Mesenchymal stem cell (in vitro differentiated cells and primary cell): ENCODE results near the gene ABCG1.

Experiments
- DNase-seq: peaks from one replicate; pipeline ENCODE4 v3.0.0-alpha.2; 2013
- H2AFZ ChIP-seq: one replicate; pipeline ENCODE4 v1.6.1; 2013; ENCODE audit warnings: low read depth, mild to moderate bottlenecking, control low read depth, inconsistent platforms, low read length, moderate library complexity
- H2AK5ac ChIP-seq: 2 replicates; pipeline ENCODE4 v1.6.1; 2013; ENCODE audit warnings: low read length, moderate library complexity, mild to moderate bottlenecking, inconsistent platforms; ENCODE audit not compliant: severe bottlenecking
- H2BK120ac ChIP-seq: one replicate; pipeline ENCODE4 v1.6.1; 2013; ENCODE audit warnings: low read depth, mild to moderate bottlenecking, inconsistent platforms, low read length, moderate library complexity
- H2BK12ac ChIP-seq, 2 experiments: one replicate each; pipeline ENCODE4 v1.6.1; 2013; ENCODE audit warnings: inconsistent platforms in 2 of 2, low read length in 2 of 2, mild to moderate bottlenecking in 2 of 2, moderate library complexity in 2 of 2, control low read depth in 1 of 2
- H2BK15ac ChIP-seq: one replicate; pipeline ENCODE4 v1.6.1; 2013; ENCODE audit warnings: mild to moderate bottlenecking, low read depth, inconsistent platforms; ENCODE audit not compliant: poor library complexity, severe bottlenecking
- H2BK5ac ChIP-seq: 2 replicates; pipeline ENCODE4 v1.6.1; 2013; ENCODE audit warnings: low read depth, mild to moderate bottlenecking, low read length, control low read depth, inconsistent platforms; ENCODE audit not compliant: poor library complexity, severe bottlenecking
- H3K14ac ChIP-seq, 2 experiments: one replicate each; pipeline ENCODE4 v1.6.1; 2013; ENCODE audit warnings: inconsistent platforms in 2 of 2, low read length in 2 of 2, control low read depth in 1 of 2, mild to moderate bottlenecking in 1 of 2, moderate library complexity in 1 of 2
- H3K18ac ChIP-seq, 2 experiments: one replicate each; pipeline ENCODE4 v1.6.1; 2013; ENCODE audit warnings: inconsistent platforms in 2 of 2, low read length in 2 of 2, control low read depth in 1 of 2, low read depth in 1 of 2, mild to moderate bottlenecking in 1 of 2
- H3K23ac ChIP-seq, 2 experiments: one replicate each; pipeline ENCODE4 v1.6.1; 2013; ENCODE audit warnings: inconsistent platforms in 2 of 2, low read length in 2 of 2, mild to moderate bottlenecking in 2 of 2, moderate library complexity in 2 of 2, control low read depth in 1 of 2
- H3K27ac ChIP-seq: 2 replicates; pipeline ENCODE4 v1.5.1; 2013; ENCODE audit warnings: mild to moderate bottlenecking, moderate library complexity, low read length, control low read depth, inconsistent platforms; ENCODE audit not compliant: poor library complexity, severe bottlenecking
- H3K27me3 ChIP-seq, 2 experiments: 2 replicates each; pipeline versions ENCODE4 v1.6.1 to v1.7.0; 2013; ENCODE audit warnings: low read length in 2 of 2, mild to moderate bottlenecking in 2 of 2, moderate library complexity in 2 of 2, control low read depth in 1 of 2, inconsistent platforms in 1 of 2; ENCODE audit not compliant: control insufficient read depth in 1 of 2, insufficient read depth in 1 of 2
- H3K36me3 ChIP-seq, 2 experiments: 2 replicates each; pipeline versions ENCODE4 v1.6.1 to v1.7.0; 2013; ENCODE audit warnings: low read length in 2 of 2, control low read depth in 1 of 2, inconsistent platforms in 1 of 2, low read depth in 1 of 2, mild to moderate bottlenecking in 1 of 2; ENCODE audit not compliant: insufficient read depth in 2 of 2, control insufficient read depth in 1 of 2
- H3K4ac ChIP-seq, 2 experiments: one replicate each; pipeline ENCODE4 v1.6.1; 2013; ENCODE audit warnings: inconsistent platforms in 2 of 2, low read length in 2 of 2, mild to moderate bottlenecking in 2 of 2, moderate library complexity in 2 of 2, control low read depth in 1 of 2, low read depth in 1 of 2
- H3K4me1 ChIP-seq: 2 replicates; pipeline ENCODE4 v1.6.1; 2013; ENCODE audit warnings: low read depth, low read length, control low read depth; ENCODE audit not compliant: control insufficient read depth, insufficient read depth
- H3K4me2 ChIP-seq: 2 replicates; pipeline ENCODE4 v1.6.1; 2013; ENCODE audit warnings: low read length, mild to moderate bottlenecking, inconsistent platforms; ENCODE audit not compliant: poor library complexity, severe bottlenecking
- H3K4me3 ChIP-seq, 2 experiments: 2 replicates each; pipeline versions ENCODE4 v1.5.1 to v1.7.0; 2013; ENCODE audit warnings: low read length in 2 of 2, mild to moderate bottlenecking in 2 of 2, control low read depth in 1 of 2, low read depth in 1 of 2; ENCODE audit not compliant: insufficient read depth in 1 of 2
- H3K79me1 ChIP-seq: replicated peaks from 2 replicates; pipeline ENCODE4 v1.6.1; 2013; ENCODE audit warnings: mild to moderate bottlenecking, control low read depth, low read length, inconsistent platforms; ENCODE audit not compliant: poor library complexity, severe bottlenecking
- H3K9ac ChIP-seq: 2 replicates; pipeline ENCODE4 v1.7.0; 2013; ENCODE audit warnings: mild to moderate bottlenecking, low read length, moderate library complexity
- H3K9me3 ChIP-seq: 2 replicates; pipeline ENCODE4 v1.7.0; 2013; ENCODE audit warnings: mild to moderate bottlenecking, low read length; ENCODE audit not compliant: control insufficient read depth
- H4K8ac ChIP-seq: one replicate; pipeline ENCODE4 v1.6.1; 2013; ENCODE audit warnings: inconsistent platforms, mild to moderate bottlenecking, low read length, moderate library complexity
- H4K91ac ChIP-seq: one replicate; pipeline ENCODE4 v1.6.1; 2013; ENCODE audit warnings: mild to moderate bottlenecking, low read length, inconsistent platforms
- WGBS: methylation state at CpG from one replicate; pipeline ENCODE4 v1.1.7; 2013; ENCODE audit warnings: mixed read lengths; 5-methylcytosine and 5-hydroxymethylcytosine counted together

Gene ABCG1

DNA sequence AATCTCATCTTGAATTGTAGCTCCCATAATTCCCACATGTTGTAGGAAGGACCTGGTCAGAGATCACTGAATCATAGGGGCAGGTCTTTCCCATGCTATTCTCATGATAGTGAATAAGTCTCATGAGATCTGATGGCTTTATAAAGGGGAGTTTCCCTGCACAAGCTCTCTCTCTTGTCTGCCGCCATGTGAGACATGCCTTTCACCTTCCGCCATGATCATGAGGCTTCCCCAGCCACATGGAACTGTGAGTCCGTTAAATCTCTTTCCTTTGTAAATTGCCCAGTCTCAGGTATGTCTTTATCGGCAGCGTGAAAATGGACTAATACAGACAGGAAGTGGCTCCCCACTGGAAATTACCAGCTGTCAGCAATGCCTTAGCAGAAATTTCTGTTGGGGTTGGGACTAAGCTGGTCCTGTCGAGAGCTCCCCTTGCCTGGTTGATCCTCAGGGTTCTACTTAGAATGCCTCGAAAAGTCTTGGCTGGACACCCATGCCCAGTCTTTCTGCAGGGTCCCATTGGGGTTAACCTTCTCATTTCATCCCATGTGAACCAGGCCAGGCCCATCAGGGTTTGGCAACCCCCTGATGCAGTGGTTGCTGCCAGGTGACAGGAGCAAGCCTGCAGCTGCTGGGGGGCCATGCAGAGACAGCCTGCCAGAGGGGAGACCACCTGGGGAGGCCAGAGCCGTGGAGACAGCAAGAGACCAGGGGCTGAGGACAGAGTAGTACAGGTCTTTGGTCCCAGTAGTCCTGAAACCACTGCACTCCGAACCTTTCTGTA lies 2.8 kb upstream of the ABCG1 start:
- H3K18ac ChIP-seq = no peak overlapping the region
- DNase-seq = no peak
- H3K79me1 ChIP-seq = no peaks in the 10 kb centered on the region
- WGBS = 79% methylated on average over 9 of the region's 9 CpGs
- no peak overlapping the region for H2BK120ac ChIP-seq
- no peaks in the 10 kb centered on the region for H3K36me3 ChIP-seq
- no peak overlapping the region for H3K4me3 ChIP-seq
- no peak overlapping the region for H3K9ac ChIP-seq
- no peak overlapping the region for H3K23ac ChIP-seq
- no peak overlapping the region for H3K27ac ChIP-seq
- H2AK5ac ChIP-seq = no peak overlapping the region
- no peak overlapping the region for H2BK15ac ChIP-seq
- H3K9me3 ChIP-seq = peaks cover 4% of the 10 kb centered on the region
- H2BK5ac ChIP-seq = no peak overlapping the region
- H2AFZ ChIP-seq = no peak overlapping the region
- H3K14ac ChIP-seq = no peak overlapping the region
- H3K27me3 ChIP-seq = peaks cover 58 to 70% of the 10 kb centered on the region in 2 experiments
- no peak overlapping the region for H4K91ac ChIP-seq
- no peak overlapping the region for H3K4me2 ChIP-seq
- peaks cover 18% of the 10 kb centered on the region for H3K4me1 ChIP-seq
- H2BK12ac ChIP-seq = no peak overlapping the region
- no peak overlapping the region for H4K8ac ChIP-seq
- H3K4ac ChIP-seq = no peak overlapping the region

DNA sequence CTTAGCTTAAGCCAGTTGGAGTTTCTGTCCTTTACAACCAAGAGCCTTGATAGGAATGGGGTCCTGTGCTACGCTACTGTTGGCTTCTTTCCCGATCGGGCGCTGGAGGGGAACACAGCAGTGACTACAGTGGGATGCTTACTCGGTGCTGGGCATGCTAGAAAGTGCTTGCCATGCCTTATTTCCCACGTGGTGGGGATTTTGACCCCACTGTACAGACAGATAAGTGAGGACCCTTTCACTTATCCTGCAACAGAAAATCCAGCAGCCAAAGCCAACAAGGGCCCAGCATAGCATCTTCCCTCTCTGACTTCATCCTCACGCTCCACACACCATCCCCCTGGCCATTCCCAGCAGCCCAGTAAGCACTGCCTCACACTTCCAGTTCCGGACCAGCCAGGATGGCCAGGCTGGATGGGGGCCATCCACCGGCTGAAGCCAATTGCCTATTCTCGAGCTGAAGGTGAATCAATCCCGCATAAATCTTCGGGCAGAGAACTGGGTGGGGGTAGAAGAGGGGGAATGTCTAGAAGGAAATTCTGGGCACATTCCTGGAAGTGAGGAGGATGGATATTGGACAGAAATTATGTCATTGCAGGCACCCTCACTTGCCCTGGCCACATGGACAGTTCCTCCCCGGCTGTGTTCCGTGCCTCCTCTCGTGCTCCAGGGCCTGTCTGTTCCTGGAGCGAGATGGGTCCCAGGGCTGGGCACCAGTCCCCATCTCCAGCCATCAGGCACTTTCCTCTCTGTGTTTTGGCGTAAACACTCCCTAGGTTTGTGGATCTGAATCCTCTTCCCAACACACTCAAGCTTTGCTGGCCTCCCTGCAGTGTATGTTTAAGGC lies 2.0 kb upstream of the ABCG1 start:
- no peaks in the 10 kb centered on the region for H3K79me1 ChIP-seq
- no peak overlapping the region for H3K9ac ChIP-seq
- no peak overlapping the region for H3K4ac ChIP-seq
- no peak overlapping the region for H2BK5ac ChIP-seq
- DNase-seq = no peak
- H3K27ac ChIP-seq = no peak overlapping the region
- no peak overlapping the region for H2BK15ac ChIP-seq
- H3K4me2 ChIP-seq = no peak overlapping the region
- H3K4me1 ChIP-seq = peaks cover 18% of the 10 kb centered on the region
- no peak overlapping the region for H3K4me3 ChIP-seq
- no peak overlapping the region for H4K91ac ChIP-seq
- H3K14ac ChIP-seq = no peak overlapping the region
- WGBS = 82% methylated on average over 17 of the region's 17 CpGs
- no peak overlapping the region for H2BK12ac ChIP-seq
- no peak overlapping the region for H4K8ac ChIP-seq
- no peak overlapping the region for H3K23ac ChIP-seq
- H3K18ac ChIP-seq = no peak overlapping the region
- no peaks in the 10 kb centered on the region for H3K36me3 ChIP-seq
- peaks cover 66 to 73% of the 10 kb centered on the region in 2 experiments for H3K27me3 ChIP-seq
- H3K9me3 ChIP-seq = peaks cover 4% of the 10 kb centered on the region
- H2AK5ac ChIP-seq = no peak overlapping the region
- no peak overlapping the region for H2AFZ ChIP-seq
- no peak overlapping the region for H2BK120ac ChIP-seq

DNA sequence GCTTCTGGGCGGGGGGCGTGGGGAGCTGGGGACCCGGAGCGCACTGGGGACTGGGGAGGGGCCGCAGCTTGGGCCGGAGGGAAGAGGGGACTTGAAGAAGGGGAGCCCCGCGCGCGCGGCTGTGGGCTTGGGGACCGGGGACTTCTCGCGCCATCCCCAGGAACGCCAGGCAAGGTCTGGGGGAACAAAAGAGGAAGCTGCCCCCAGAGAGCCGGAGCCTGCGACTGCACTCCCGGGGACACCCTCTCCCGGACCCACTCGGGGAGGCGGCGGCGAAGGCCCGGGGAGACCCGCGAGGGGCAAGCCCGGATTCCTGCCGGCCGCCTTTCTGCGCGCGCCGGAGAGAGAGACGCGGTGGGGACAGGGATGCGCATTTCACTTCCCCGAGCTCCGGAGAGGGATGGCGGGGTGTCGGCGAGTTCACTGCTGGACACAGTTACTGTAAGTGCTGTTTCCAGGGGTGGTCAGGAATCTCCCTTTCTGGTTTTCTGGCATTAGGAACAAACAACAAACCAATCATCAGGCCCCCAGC lies 732 bp downstream of the ABCG1 start:
- H3K79me1 ChIP-seq = no peaks in the 10 kb centered on the region
- H3K27me3 ChIP-seq = peaks cover 84 to 86% of the 10 kb centered on the region in 2 experiments
- no peak overlapping the region for H2BK120ac ChIP-seq
- no peak overlapping the region for H3K18ac ChIP-seq
- no peak overlapping the region for H4K91ac ChIP-seq
- H3K9ac ChIP-seq = peak overlapping the region; percentile 45
- no peak overlapping the region for H3K27ac ChIP-seq
- no peak overlapping the region for H4K8ac ChIP-seq
- H3K14ac ChIP-seq = no peak overlapping the region
- no peak overlapping the region for H2BK5ac ChIP-seq
- DNase-seq = no peak
- H2BK15ac ChIP-seq = no peak overlapping the region
- peak overlapping the region; percentile 76 for H3K4me2 ChIP-seq
- H2AFZ ChIP-seq = no peak overlapping the region
- no peak overlapping the region for H3K4ac ChIP-seq
- H3K9me3 ChIP-seq = peaks cover 4% of the 10 kb centered on the region
- peak overlapping the region; percentile 45 to 77 for H3K4me3 ChIP-seq
- no peaks in the 10 kb centered on the region for H3K36me3 ChIP-seq
- WGBS = 6% methylated on average over 41 of the region's 41 CpGs
- H3K23ac ChIP-seq = no peak overlapping the region
- H2BK12ac ChIP-seq = no peak overlapping the region
- no peak overlapping the region for H2AK5ac ChIP-seq
- H3K4me1 ChIP-seq = peaks cover 18% of the 10 kb centered on the region

DNA sequence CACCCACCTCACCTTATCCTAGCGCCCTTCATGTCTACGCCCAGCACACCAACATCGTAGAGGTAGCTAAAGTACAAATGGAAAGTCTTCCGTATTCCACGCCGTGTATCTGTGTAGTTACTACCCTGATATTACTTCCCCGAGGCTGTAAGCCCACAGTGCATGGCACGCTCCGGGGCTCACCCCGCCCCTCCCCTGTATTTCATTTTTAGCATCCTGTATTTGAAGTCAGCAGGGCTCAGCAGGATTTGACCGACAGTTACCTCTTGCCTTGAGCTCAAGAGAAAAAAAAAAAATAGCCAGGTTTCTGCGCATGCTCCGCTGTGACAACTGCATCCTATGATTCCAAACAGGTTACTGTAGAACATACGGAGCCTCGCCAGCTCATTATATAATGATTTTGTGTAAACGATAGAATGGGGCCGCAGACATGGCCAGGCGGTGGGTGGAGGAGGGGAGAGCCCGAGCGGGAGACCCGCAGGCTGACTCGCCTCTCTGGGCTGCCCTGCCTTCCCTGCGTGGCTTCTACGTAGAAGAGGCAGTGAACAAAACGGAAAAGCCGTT lies 1.3 kb downstream of the ABCG1 start:
- no peak overlapping the region for H2BK120ac ChIP-seq
- no peak overlapping the region for H3K4ac ChIP-seq
- H3K36me3 ChIP-seq = no peaks in the 10 kb centered on the region
- H3K9ac ChIP-seq = peak overlapping the region; percentile 45
- peaks cover 4% of the 10 kb centered on the region for H3K9me3 ChIP-seq
- no peak overlapping the region for H2AK5ac ChIP-seq
- peaks cover 18% of the 10 kb centered on the region for H3K4me1 ChIP-seq
- DNase-seq = peak; percentile 71
- no peak overlapping the region for H2BK12ac ChIP-seq
- 17% methylated on average over 24 of the region's 26 CpGs for whole genome bisulfite sequencing
- H3K27me3 ChIP-seq = peaks cover 82 to 86% of the 10 kb centered on the region in 2 experiments
- no peak overlapping the region for H2BK5ac ChIP-seq
- no peak overlapping the region for H3K23ac ChIP-seq
- peak overlapping the region in 1 of 2 experiments; percentile 77 for H3K4me3 ChIP-seq
- H2AFZ ChIP-seq = no peak overlapping the region
- no peak overlapping the region for H3K14ac ChIP-seq
- H3K4me2 ChIP-seq = peak overlapping the region; percentile 76
- H4K91ac ChIP-seq = no peak overlapping the region
- no peak overlapping the region for H4K8ac ChIP-seq
- H3K18ac ChIP-seq = no peak overlapping the region
- H3K79me1 ChIP-seq = no peaks in the 10 kb centered on the region
- H3K27ac ChIP-seq = no peak overlapping the region
- no peak overlapping the region for H2BK15ac ChIP-seq
